ENCODE results near the gene C1D.

Gene C1D, protein sequence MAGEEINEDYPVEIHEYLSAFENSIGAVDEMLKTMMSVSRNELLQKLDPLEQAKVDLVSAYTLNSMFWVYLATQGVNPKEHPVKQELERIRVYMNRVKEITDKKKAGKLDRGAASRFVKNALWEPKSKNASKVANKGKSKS

GRCh38 chr2:68062680-68063387 lies at the start of gene C1D:
C1D (minus strand) TSS chr2:68063004; CDS start chr2:68047310, 15,694 bp downstream.
- ChIA-PET CTCF (interaction anchor here (1.1 to 1.6 kb wide), 5 partner anchors 9 to 403 kb away, joined by 3 to 5 read pairs (median 3); no protein-coding TSS in a partner anchor), POLR2A (no interaction called here)
- no peak for DNase-seq (ENCODE audit: low read depth, low spot score)
- H3K4me3 ChIP-seq (ENCODE audit: low read depth, low read length) = peak within 1 kb of the TSS; percentile 87
- TF ChIP-seq, protein P1, sequence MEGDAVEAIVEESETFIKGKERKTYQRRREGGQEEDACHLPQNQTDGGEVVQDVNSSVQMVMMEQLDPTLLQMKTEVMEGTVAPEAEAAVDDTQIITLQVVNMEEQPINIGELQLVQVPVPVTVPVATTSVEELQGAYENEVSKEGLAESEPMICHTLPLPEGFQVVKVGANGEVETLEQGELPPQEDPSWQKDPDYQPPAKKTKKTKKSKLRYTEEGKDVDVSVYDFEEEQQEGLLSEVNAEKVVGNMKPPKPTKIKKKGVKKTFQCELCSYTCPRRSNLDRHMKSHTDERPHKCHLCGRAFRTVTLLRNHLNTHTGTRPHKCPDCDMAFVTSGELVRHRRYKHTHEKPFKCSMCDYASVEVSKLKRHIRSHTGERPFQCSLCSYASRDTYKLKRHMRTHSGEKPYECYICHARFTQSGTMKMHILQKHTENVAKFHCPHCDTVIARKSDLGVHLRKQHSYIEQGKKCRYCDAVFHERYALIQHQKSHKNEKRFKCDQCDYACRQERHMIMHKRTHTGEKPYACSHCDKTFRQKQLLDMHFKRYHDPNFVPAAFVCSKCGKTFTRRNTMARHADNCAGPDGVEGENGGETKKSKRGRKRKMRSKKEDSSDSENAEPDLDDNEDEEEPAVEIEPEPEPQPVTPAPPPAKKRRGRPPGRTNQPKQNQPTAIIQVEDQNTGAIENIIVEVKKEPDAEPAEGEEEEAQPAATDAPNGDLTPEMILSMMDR (IDR thresholded peaks at IDR 0.05; ENCODE audit: insufficient read depth, low read length, missing control alignments) = no peak

- H3K4me3 ChIP-seq (ENCODE audit: low read depth, low read length) = no peak overlapping the region
- no peak for DNase-seq (ENCODE audit: low read depth, low spot score)
- CTCF ChIA-PET = no interaction called here
- POLR2A ChIA-PET = no interaction called here
- TF ChIP-seq, protein P1 (IDR thresholded peaks at IDR 0.05; ENCODE audit: insufficient read depth, low read length, missing control alignments) = no peak
These were observed 47.3 kb upstream of the C1D start for GRCh38 chr2:68110102-68110501.

- no peak for DNase-seq (ENCODE audit: low read depth, low spot score)
- ChIA-PET POLR2A (no interaction called here), CTCF (interaction anchor here (0.7 to 1.4 kb wide), 2 partner anchors 9 to 14 kb away, joined by 3 read pairs; no protein-coding TSS in a partner anchor)
These were observed 45.3 kb upstream of the C1D start for GRCh38 chr2:68108120-68108519.

DNA sequence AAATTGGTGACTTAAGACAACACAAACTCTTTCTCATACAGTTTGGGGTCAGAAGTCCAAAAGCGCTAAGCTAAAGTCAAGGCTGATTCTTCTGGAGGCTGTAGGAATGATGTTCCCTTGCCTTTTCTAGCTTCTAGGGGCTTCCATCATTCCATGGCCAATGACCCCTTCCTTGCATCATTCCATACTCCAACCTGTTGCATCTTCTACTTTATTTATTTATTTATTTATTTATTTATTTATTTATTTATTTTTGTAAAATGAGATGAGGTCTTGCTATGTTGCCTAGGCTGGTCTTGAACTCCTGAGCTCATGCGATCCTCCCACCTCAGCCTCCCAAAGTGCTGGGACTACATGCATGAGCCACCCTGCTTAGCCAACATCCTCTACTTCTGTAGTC lies 44.7 kb upstream of the C1D start:
- TF ChIP-seq, protein P1 (IDR thresholded peaks at IDR 0.05; ENCODE audit: insufficient read depth, low read length, missing control alignments) = no peak
- ChIA-PET POLR2A (no interaction called here), CTCF (interaction anchor here (1.4 kb wide), 1 partner anchor 9 kb away, joined by 3 read pairs; no protein-coding TSS in a partner anchor)
- H3K4me3 ChIP-seq (ENCODE audit: low read depth, low read length) = no peak overlapping the region
- no peak for DNase-seq (ENCODE audit: low read depth, low spot score)

More at GRCh38 chr2:68108120-68108519, 45.3 kb upstream of the C1D start:
- TF ChIP-seq, protein P1 (IDR thresholded peaks at IDR 0.05; ENCODE audit: insufficient read depth, low read length, missing control alignments) = no peak
- H3K4me3 ChIP-seq (ENCODE audit: low read depth, low read length) = no peak overlapping the region

DNA sequence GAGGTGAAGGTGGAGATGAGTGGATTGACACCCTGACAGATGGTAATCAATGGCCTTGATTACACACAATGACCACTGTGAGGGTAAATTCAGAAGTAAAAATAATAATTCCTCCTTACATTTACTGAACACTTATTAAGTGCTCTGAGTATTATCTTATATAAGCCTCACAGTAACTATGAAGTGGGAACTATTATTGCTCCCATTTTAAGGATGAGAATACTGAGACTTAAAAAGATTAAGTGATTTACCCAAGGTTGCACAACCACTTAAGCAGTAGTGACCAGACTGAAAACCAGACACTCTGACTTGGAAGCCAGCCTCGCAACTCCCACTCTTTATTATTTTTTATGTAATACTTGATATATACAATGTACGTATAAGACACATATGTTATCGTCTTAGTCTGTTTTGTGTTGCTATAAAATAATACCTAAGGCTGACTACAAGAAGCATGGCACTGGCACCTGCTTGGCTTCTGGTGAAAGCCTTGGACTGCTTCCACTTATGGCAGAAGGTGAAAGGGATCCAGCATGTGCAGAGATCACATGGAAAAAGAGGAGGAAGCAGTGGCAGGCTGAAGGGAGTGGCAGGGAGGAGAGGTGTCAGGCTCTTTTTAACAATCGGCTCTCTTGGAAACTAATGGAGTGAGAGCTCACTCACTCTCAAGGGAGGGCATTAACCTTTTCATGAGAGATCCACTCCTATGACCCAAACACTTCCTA lies 41.5 kb upstream of the C1D start:
- POLR2A ChIA-PET = no interaction called here
- CTCF ChIA-PET = no interaction called here
- TF ChIP-seq, protein P1 (IDR thresholded peaks at IDR 0.05; ENCODE audit: insufficient read depth, low read length, missing control alignments) = no peak

GRCh38 chr2:68103709-68104055 lies 40.9 kb upstream of the C1D start:
- POLR2A ChIA-PET = no interaction called here
- DNase-seq (ENCODE audit: low read depth, low spot score) = no peak
- H3K4me3 ChIP-seq (ENCODE audit: low read depth, low read length) = no peak overlapping the region
- TF ChIP-seq, protein P1 (IDR thresholded peaks at IDR 0.05; ENCODE audit: insufficient read depth, low read length, missing control alignments) = no peak
- CTCF ChIA-PET = interaction anchor here (1.7 kb wide), 1 partner anchor 19 kb away, joined by 5 read pairs; no protein-coding TSS in a partner anchor

More for the DNA sequence above, 41.5 kb upstream of the C1D start:
- DNase-seq (ENCODE audit: low read depth, low spot score) = no peak
- H3K4me3 ChIP-seq (ENCODE audit: low read depth, low read length) = no peak overlapping the region
